Activated T-helper 17 cell treated with anti-CD3 and anti-CD28 coated beads, Interleukin-2, amount 50 U/mL, for 72 hours (primary cell): ENCODE data around the gene CYSLTR2. TPM values are rescaled to one million over a fixed set of nuclear protein-coding genes. Genes with fewer than 3 reads are reported as not detected.
A peak's percentile ranks its signal among the peaks of the same experiment; 100 is the strongest.

ENCODE experiments used
- ATAC-seq: fragments of 150-1000 bp; cut with Tn5 transposase; replicated peaks from 2 replicates; pipeline ENCODE4 v1.10.0; 2021; ENCODE audit warnings: mild to moderate bottlenecking, moderate library complexity
- H3K27ac Mint-ChIP-seq: one replicate; pipeline ENCODE4 v1.8.0; 2022; ENCODE audit warnings: mixed read lengths
- H3K27me3 Mint-ChIP-seq: one replicate; pipeline ENCODE4 v1.8.0; 2022; ENCODE audit warnings: mixed read lengths
- H3K36me3 Mint-ChIP-seq: one replicate; pipeline ENCODE4 v1.8.0; 2022; ENCODE audit warnings: low read depth, mild to moderate bottlenecking, mixed read lengths
- H3K4me1 Mint-ChIP-seq: one replicate; pipeline ENCODE4 v1.8.0; 2022; ENCODE audit warnings: mixed read lengths
- H3K4me3 Mint-ChIP-seq: one replicate; pipeline ENCODE4 v1.8.0; 2022; ENCODE audit warnings: mild to moderate bottlenecking, mixed read lengths
- H3K9me3 Mint-ChIP-seq: one replicate; pipeline ENCODE4 v1.8.0; 2022; ENCODE audit warnings: mixed read lengths
- total RNA-seq, 2 donors: library from RNA; stranded (reverse); gene quantifications; one replicate each; pipeline ENCODE4 v1.2.3, GENCODE V29; 2022

The CYSLTR2 gene, protein sequence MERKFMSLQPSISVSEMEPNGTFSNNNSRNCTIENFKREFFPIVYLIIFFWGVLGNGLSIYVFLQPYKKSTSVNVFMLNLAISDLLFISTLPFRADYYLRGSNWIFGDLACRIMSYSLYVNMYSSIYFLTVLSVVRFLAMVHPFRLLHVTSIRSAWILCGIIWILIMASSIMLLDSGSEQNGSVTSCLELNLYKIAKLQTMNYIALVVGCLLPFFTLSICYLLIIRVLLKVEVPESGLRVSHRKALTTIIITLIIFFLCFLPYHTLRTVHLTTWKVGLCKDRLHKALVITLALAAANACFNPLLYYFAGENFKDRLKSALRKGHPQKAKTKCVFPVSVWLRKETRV
- total RNA-seq: 1 to 10 TPM; 1.8 to 8.2 TPM

DNA sequence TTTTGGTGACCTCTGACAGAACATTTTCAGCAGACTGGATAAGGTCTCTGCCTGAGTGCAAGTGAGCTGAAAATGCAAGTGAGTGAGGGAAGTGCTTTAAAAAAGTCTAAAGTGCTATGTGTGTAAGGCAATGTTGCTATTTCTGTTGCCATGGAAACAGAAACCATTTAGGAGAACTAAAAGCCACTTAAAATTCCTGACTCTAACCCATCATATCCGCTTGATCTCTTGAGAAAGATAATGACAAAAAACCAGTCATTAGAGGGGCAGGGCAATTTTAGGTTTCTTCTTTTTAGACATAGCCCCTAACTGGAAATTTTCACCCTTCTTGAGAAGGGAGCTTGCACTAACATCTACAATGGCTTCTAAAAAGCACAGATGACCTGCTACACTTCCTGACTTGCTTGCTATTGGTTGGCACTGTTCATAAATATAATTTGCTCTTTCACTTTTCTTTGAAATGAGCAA is at the start of gene CYSLTR2:
CYSLTR2 (plus strand) TSS at position 458 of the 468 bp plus-strand sequence. CDS start 52,889 bp downstream, outside the sequence.
- Mint-ChIP-seq H3K9me3 (no peaks in the 10 kb centered on the region), H3K27ac (peak within 1 kb of the TSS; percentile 84), H3K27me3 (no peaks in the 10 kb centered on the region), H3K4me1 (peaks cover 17% of the 10 kb centered on the region), H3K4me3 (peak within 1 kb of the TSS; percentile 75), H3K36me3 (no peaks in the 10 kb centered on the region)
- peak; percentile 91 for ATAC-seq

DNA sequence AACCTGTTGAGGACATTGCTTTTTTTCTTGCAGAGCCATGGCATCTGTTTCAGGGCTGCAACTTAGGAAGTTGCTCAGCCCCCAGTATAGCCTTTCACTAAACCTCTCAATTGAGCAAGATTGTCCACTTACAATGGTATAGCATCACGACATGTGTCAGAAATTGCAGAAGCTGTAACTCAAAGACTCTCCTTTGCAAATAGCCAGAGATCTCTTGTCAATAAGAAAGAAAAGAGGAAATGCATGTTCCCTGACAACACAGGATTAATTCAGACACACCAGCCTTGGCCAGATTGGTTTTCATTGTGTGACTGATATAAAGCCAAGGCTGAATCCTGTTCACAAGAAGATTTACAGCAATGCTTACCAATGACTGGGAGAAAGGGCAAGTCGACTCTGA is 38.7 kb upstream of the CYSLTR2 start:
- ATAC-seq: no peak
- no peaks in the 10 kb centered on the region for H3K27me3 Mint-ChIP-seq
- H3K36me3 Mint-ChIP-seq: no peaks in the 10 kb centered on the region
- H3K27ac Mint-ChIP-seq: no peak overlapping the region
- no peak overlapping the region for H3K4me3 Mint-ChIP-seq
- H3K4me1 Mint-ChIP-seq: no peaks in the 10 kb centered on the region
- peaks cover 7% of the 10 kb centered on the region for H3K9me3 Mint-ChIP-seq

DNA sequence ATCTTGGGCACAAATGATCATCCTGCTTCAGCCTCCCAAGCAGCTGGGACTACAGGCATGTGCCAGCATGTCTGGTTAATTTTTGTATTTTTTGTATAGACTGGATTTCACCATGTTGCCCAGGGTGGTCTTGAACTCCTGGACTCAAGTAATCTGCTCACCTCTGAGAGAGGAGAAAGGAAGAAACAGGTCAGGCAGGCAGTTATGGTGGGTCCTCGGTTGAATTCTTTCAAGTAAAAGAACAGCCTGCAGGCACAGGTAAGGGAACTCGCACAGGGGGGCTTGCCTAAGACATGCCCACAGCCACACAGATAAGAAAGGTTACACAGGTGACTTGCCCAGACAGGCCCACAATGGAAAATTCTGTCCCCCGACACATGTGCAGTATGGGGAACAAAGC is 34.8 kb upstream of the CYSLTR2 start:
- no peak overlapping the region for H3K4me3 Mint-ChIP-seq
- no peak overlapping the region for H3K27ac Mint-ChIP-seq
- H3K9me3 Mint-ChIP-seq: peaks cover 15% of the 10 kb centered on the region
- H3K36me3 Mint-ChIP-seq: no peaks in the 10 kb centered on the region
- H3K27me3 Mint-ChIP-seq: no peaks in the 10 kb centered on the region
- no peaks in the 10 kb centered on the region for H3K4me1 Mint-ChIP-seq
- no peak for ATAC-seq

DNA sequence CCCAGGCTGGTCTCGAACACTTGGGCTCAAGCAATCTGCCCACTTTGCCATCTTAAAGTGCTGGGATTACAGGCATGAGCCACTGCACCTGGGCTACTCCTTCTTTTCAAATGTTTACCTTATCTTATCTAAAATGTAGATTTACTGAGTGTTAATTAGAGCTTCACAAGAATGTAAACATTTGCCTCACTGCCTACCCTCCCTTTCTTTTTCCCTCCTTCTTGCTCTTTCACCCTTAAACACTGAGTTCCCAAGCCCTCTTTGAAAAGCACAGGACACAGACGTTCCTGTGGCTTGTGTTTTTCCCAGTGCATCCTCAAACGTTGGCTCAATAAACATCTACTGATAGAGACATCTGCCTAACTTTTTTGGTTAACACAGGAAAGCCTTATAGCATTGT is 32.7 kb upstream of the CYSLTR2 start:
- H3K36me3 Mint-ChIP-seq: no peaks in the 10 kb centered on the region
- H3K27ac Mint-ChIP-seq: no peak overlapping the region
- no peaks in the 10 kb centered on the region for H3K27me3 Mint-ChIP-seq
- no peak for ATAC-seq
- H3K4me3 Mint-ChIP-seq: no peak overlapping the region
- H3K4me1 Mint-ChIP-seq: no peaks in the 10 kb centered on the region
- H3K9me3 Mint-ChIP-seq: peaks cover 15% of the 10 kb centered on the region

DNA sequence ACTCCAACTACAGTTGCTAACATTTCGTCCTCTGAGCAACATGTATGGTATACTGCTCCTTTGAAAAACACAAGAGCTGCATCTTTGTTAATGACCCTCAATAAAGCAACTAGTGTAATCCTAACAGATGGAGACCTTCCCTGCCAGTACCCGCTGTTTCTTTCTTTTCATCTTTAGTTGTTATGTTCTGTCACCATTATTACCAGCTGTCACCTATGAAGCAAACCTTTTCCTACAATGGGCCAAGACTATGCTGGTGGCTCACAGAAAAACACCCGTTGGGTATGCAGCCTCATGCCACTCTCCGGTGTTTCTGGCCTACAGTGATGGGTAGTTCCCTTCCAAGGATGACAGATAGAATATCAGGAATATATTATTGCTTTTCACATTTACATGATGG is 29.7 kb upstream of the CYSLTR2 start:
- no peaks in the 10 kb centered on the region for H3K4me1 Mint-ChIP-seq
- H3K9me3 Mint-ChIP-seq: peaks cover 8% of the 10 kb centered on the region
- no peaks in the 10 kb centered on the region for H3K36me3 Mint-ChIP-seq
- no peak for ATAC-seq
- no peaks in the 10 kb centered on the region for H3K27me3 Mint-ChIP-seq
- no peak overlapping the region for H3K4me3 Mint-ChIP-seq
- no peak overlapping the region for H3K27ac Mint-ChIP-seq

DNA sequence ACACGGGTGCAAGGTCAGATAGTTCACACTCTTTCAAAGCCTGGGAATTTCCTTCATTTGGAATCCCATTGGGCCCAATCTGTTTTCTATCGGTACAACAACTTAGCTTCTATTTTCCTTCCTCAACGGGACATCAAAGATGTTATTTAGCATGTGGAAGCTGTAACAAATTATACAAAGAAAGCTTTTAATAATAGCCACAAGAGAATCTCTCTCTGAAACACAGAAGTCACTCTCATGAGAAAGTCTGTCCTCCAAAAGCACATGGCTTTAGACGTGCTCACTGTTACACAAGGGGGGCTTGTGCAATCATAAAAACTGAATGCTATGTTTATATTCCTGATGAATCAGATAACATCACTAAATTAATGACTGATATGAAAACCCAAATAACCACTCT is 28.9 kb upstream of the CYSLTR2 start:
- Mint-ChIP-seq H3K9me3 (peaks cover 8% of the 10 kb centered on the region), H3K27ac (no peak overlapping the region), H3K4me3 (no peak overlapping the region), H3K4me1 (no peaks in the 10 kb centered on the region), H3K27me3 (no peaks in the 10 kb centered on the region), H3K36me3 (no peaks in the 10 kb centered on the region)
- ATAC-seq: no peak

DNA sequence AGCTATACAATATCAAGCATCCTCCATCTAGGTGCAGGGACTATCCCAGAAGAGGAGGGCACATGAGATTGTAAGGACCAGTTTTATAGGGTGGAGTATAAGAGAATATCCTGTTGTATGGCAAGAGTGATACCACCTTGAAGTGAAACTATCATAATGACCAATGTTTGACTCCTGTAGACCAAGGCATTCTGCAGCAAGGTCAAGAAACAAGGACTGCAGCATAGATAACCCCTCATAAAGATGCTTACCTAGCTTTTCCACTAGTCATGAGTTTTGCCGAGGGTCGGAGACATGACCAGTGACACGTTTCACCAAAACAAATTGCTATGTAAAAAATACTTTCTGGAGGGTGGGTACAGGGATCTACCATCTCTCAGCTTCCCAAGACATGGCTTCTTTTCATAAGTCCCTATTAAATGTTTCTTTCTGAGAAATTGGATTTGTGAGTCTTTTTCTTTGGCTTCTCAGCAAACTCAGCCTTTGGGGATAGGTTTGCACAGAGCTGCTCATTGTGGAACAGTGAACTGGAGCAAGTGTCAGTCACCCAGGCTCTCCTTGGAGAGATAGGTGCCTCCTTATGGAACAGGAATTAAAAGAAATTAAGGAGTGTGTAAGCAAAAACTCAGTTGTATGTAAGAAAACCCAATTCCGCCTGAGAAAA is 28.2 kb upstream of the CYSLTR2 start:
- Mint-ChIP-seq H3K36me3 (no peaks in the 10 kb centered on the region), H3K9me3 (peaks cover 8% of the 10 kb centered on the region), H3K4me3 (no peak overlapping the region), H3K27me3 (no peaks in the 10 kb centered on the region), H3K4me1 (no peaks in the 10 kb centered on the region), H3K27ac (no peak overlapping the region)
- ATAC-seq: no peak

DNA sequence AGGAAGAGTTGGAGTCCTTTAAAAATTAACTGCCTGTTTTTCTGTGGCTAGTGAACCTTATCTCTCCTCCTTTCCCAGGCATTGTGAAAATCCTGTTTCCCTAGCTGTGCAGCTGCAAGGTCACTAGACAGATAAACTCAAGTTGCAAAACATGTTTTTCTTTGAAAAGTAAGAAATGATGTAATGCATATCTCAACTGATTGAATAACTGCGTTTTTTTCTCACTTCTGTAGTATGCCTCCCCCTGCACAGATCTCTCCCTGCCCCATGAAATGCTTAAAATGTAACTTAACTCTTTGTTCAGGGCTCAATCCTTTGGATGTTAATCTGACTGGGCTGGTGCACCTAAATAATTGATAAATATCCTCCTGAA is 27.7 kb upstream of the CYSLTR2 start:
- Mint-ChIP-seq H3K27me3 (no peaks in the 10 kb centered on the region), H3K4me3 (no peak overlapping the region), H3K27ac (no peak overlapping the region), H3K4me1 (no peaks in the 10 kb centered on the region), H3K36me3 (no peaks in the 10 kb centered on the region), H3K9me3 (peaks cover 6% of the 10 kb centered on the region)
- no peak for ATAC-seq

DNA sequence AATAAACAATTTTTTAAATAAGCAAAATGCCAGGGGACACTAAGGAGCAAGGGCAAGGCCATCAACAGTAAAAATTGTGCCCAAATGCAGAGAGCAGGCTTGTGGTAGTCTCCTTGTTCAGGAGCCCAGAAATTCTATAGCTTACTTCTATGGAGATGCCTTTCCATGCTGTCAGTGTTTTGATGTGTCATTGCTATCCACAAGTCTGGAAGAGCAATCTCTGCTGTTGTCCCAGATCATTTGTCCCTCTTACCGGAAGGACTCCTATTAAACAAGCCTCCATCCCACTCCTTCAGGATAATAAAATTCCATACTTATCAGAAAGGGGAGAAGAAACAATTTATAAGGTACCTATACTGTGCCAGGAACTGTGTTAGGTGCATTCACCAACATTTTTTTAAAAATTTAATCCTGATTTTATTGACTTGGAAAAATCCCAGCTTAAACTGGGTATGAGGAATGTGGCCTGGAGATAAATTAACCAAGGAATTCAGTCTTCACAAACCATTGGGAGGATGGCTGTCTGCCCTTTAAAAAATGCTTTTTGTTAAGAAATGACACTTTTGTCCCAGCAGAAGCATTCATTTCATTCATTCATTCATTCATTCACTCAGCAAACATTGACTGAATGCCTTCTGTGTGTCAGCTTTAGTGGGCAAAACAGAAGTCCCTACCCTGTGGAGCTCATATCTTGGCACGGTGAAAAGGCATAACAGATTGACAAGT is 26.8 kb upstream of the CYSLTR2 start:
- H3K27ac Mint-ChIP-seq: no peak overlapping the region
- no peaks in the 10 kb centered on the region for H3K9me3 Mint-ChIP-seq
- H3K4me1 Mint-ChIP-seq: no peaks in the 10 kb centered on the region
- H3K27me3 Mint-ChIP-seq: no peaks in the 10 kb centered on the region
- H3K36me3 Mint-ChIP-seq: no peaks in the 10 kb centered on the region
- ATAC-seq: no peak
- H3K4me3 Mint-ChIP-seq: no peak overlapping the region

DNA sequence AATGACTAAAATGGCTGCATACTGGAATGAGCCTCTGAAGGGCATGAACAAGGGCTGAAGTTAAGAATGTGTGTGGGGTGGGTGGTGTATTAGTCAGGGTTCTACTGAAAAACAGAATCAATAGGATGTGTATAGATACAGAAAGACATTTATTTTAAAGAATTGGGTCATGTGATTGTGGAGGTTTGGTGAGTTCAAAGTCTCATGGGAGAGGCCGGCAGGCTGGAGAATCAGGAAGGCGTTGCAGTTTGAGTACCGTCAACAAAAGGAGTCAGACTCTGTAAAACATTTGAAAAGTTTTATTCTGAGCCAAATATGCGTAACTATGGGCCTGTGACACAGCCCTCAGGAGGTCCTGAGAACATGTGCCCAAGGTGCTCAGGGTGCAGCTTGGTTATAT is 24.5 kb upstream of the CYSLTR2 start:
- Mint-ChIP-seq H3K4me1 (no peaks in the 10 kb centered on the region), H3K36me3 (no peaks in the 10 kb centered on the region), H3K27me3 (no peaks in the 10 kb centered on the region), H3K4me3 (no peak overlapping the region), H3K27ac (no peak overlapping the region), H3K9me3 (peaks cover 5% of the 10 kb centered on the region)
- no peak for ATAC-seq

DNA sequence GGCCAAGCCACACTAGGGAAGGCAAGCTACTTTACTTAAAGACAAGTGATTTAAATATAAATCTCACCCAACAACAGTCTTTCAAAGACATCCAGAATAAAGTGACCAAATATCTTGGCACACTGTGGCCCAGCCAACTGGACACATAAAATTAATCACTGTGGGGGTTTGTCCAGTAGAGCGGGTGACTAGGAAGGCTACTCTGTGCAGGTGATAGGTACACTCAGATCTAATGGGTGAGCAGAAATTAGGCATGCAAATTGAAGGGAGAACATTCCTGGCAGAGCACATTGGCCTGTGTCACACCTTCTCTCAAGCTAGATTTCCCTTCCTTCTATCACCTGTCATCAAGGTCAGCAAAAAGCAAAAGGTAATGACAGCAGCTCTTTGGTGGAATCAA is 23.4 kb upstream of the CYSLTR2 start:
- ATAC-seq: no peak
- no peaks in the 10 kb centered on the region for H3K27me3 Mint-ChIP-seq
- H3K36me3 Mint-ChIP-seq: no peaks in the 10 kb centered on the region
- no peak overlapping the region for H3K4me3 Mint-ChIP-seq
- no peaks in the 10 kb centered on the region for H3K4me1 Mint-ChIP-seq
- H3K27ac Mint-ChIP-seq: no peak overlapping the region
- peaks cover 5% of the 10 kb centered on the region for H3K9me3 Mint-ChIP-seq

DNA sequence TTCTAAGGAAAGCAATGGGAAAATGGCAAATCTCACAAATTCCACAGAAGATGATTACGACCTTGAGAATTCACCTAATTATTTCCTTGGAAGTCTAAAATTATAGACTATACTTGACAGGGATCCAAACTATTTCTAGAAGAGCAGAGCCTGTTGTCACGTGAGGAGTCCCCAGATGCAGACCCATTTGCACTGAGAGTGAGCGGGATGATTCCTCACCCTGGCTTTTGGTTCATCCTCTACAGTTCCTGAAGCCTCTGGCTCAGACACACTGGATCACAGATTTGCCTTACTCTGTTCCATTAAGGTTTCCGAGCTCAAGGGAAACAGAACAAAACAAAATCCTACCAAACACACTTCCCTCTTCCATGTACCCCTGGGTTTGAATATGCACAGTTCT is 23.0 kb upstream of the CYSLTR2 start:
- no peaks in the 10 kb centered on the region for H3K36me3 Mint-ChIP-seq
- no peaks in the 10 kb centered on the region for H3K4me1 Mint-ChIP-seq
- peaks cover 5% of the 10 kb centered on the region for H3K9me3 Mint-ChIP-seq
- H3K27me3 Mint-ChIP-seq: no peaks in the 10 kb centered on the region
- H3K27ac Mint-ChIP-seq: no peak overlapping the region
- no peak for ATAC-seq
- H3K4me3 Mint-ChIP-seq: no peak overlapping the region

DNA sequence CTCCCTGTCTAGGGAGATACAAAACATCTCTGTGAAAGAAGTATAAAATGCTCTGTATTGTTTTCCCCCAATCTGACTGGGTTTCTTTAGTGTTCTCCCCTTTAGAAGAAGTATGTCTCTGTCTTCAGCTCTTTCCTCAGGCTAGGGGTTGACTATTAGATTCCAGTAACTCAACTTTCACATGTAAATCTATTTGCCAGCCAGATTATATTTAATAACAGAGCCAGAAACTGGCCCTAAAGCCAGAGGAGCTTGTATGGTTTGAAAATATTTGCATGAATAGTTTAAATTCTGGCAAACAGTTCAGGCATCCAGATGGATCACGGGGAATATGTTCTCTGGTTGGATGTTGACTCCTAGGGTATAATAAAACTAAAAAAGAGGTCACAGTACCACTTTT is 22.3 kb upstream of the CYSLTR2 start:
- Mint-ChIP-seq H3K4me3 (no peak overlapping the region), H3K9me3 (peaks cover 9% of the 10 kb centered on the region), H3K27me3 (peaks cover 2% of the 10 kb centered on the region), H3K27ac (no peak overlapping the region), H3K36me3 (no peaks in the 10 kb centered on the region), H3K4me1 (no peaks in the 10 kb centered on the region)
- ATAC-seq: no peak

DNA sequence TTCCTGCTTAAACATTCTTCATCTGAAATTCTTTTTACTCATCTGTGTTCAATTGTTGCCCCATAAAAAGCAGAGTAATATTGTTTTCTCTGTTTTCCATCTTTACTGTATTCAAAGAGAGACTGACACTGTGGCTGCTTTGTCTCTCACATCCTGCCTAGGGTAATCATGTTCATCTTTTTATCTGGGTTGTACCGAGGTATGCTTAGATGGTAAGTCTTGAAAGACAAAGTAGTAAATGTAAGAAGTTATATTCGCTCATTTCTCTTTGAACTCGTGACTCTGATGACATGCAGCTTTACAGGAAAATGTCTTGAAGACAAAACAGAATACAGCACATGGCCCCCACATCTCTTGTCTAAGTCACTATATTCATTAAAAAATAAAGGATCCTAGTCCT is 20.0 kb upstream of the CYSLTR2 start:
- H3K4me1 Mint-ChIP-seq: no peaks in the 10 kb centered on the region
- no peak overlapping the region for H3K4me3 Mint-ChIP-seq
- no peaks in the 10 kb centered on the region for H3K36me3 Mint-ChIP-seq
- H3K27me3 Mint-ChIP-seq: peaks cover 3% of the 10 kb centered on the region
- H3K27ac Mint-ChIP-seq: no peak overlapping the region
- peaks cover 11% of the 10 kb centered on the region for H3K9me3 Mint-ChIP-seq
- ATAC-seq: no peak

DNA sequence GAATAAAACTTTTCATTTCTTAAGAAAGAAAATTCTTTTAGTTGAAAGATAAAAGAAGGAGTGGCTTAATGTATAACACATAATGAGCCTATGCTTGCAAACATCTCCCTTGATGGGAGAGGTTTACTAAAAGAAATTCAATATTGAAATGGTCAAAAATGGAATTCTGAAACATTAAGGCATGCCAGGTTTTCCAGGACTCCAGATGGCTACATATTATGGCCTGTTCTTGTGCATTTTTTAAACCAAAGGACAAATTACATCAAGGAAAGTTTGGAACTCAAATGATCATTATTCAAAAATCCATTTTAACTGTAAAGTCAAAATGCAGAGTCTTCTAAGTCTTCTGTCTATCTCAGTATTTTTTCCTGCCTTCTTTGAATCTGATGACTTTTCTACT is 19.1 kb upstream of the CYSLTR2 start:
- H3K4me1 Mint-ChIP-seq: no peaks in the 10 kb centered on the region
- H3K4me3 Mint-ChIP-seq: no peak overlapping the region
- H3K27ac Mint-ChIP-seq: no peak overlapping the region
- H3K27me3 Mint-ChIP-seq: peaks cover 6% of the 10 kb centered on the region
- ATAC-seq: no peak
- H3K36me3 Mint-ChIP-seq: no peaks in the 10 kb centered on the region
- peaks cover 15% of the 10 kb centered on the region for H3K9me3 Mint-ChIP-seq
